Prostate gland (tissue), 2 donors: ENCODE results near the gene DLG2. TPM values are rescaled to one million over a fixed set of nuclear protein-coding genes. Genes with fewer than 3 reads are reported as not detected.

Source experiments
- DNase-seq: peaks from one replicate; pipeline ENCODE4 v3.0.0-alpha.2; 2019; ENCODE audit warnings: low spot score
- H3K27ac ChIP-seq, 2 donors: fragments of 200-600 bp; sonication (generic); 2 replicates each; pipeline ENCODE4 v1.5.1; 2017 to 2019
- H3K27me3 ChIP-seq: fragments of 200-600 bp; sonication (generic); replicated peaks from 2 replicates; pipeline ENCODE4 v1.5.1; 2019; ENCODE audit not compliant: insufficient read depth
- H3K36me3 ChIP-seq, 2 donors: fragments of 200-600 bp; sonication (generic); 1 replicate in 1 of 2; 2 replicates in 1 of 2; pipeline versions ENCODE4 v1.5.1 to v1.8.1; 2017 to 2019
- H3K4me1 ChIP-seq: fragments of 200-600 bp; sonication (generic); replicated peaks from 2 replicates; pipeline ENCODE4 v1.5.1; 2019
- H3K4me3 ChIP-seq, 2 donors: fragments of 200-600 bp; sonication (generic); 2 replicates each; pipeline ENCODE4 v1.5.1; 2017 to 2019
- H3K9me3 ChIP-seq: fragments of 200-600 bp; sonication (generic); 2 replicates; pipeline ENCODE4 v1.5.1; 2017
- CTCF ChIP-seq, 4 experiments: fragments of 200-600 bp in 2 of 4; fragments of 450-650 bp in 2 of 4; sonication (generic) in 2 of 4; IDR thresholded peaks; 1 replicate in 3 of 4; 2 replicates in 1 of 4; pipeline ENCODE4 v1.5.1; 2016 to 2019; ENCODE audit warnings: antibody characterized with exemption in 4 of 4, mild to moderate bottlenecking in 2 of 4, moderate library complexity in 2 of 4
- POLR2A ChIP-seq: fragments of 450-650 bp; IDR thresholded peaks from one replicate; pipeline ENCODE4 v1.6.1; 2016; ENCODE audit warnings: antibody characterized with exemption, mild to moderate bottlenecking
- POLR2AphosphoS5 ChIP-seq: sonication (generic); formaldehyde crosslinking; IDR thresholded peaks from one replicate; pipeline ENCODE4 v1.6.1; 2017; ENCODE audit warnings: antibody characterized with exemption
- WGBS: methylation state at CpG from one replicate; pipeline ENCODE4 v1.1.5; 2018; 5-methylcytosine and 5-hydroxymethylcytosine counted together
- intact Hi-C: fragments of 100-400 bp; cut with DNase I; formaldehyde crosslinking; loops from one replicate; pipeline ENCODE4 v1.14.2; 2022
- total RNA-seq, 2 donors: library from RNA; depleted of rRNA; stranded (reverse); fragments of >200 nt; gene quantifications; one replicate each; pipeline ENCODE4 v1.1.0, GENCODE V29; 2016

DLG2 gene
- total RNA-seq, 2 donors from 2014 or later = 9.8 to 16.2 TPM

GRCh38 chr11:84887055-84887629, 740.0 kb downstream of the DLG2 start:
- 63% methylated on average over 3 of the region's 3 CpGs for WGBS
- TF ChIP-seq POLR2AphosphoS5 (no peak), POLR2A (no peak), CTCF (IDR thresholded peaks at IDR 0.05) (no peak)

GRCh38 chr11:84886344-84886743, 740.8 kb downstream of the DLG2 start:
- H3K27me3 ChIP-seq = no peaks in the 10 kb centered on the region
- H3K9me3 ChIP-seq = no peaks in the 10 kb centered on the region
- no peak for DNase-seq
- TF ChIP-seq POLR2AphosphoS5 (no peak), CTCF (IDR thresholded peaks at IDR 0.05) (no peak), POLR2A (no peak)
- WGBS = 0% methylated on average over 1 of the region's 1 CpG
- no peak overlapping the region for H3K4me3 ChIP-seq
- no peak overlapping the region for H3K27ac ChIP-seq
- intact Hi-C loops = no loop called here
- no peaks in the 10 kb centered on the region for H3K36me3 ChIP-seq
- H3K4me1 ChIP-seq = no peaks in the 10 kb centered on the region

More at GRCh38 chr11:84887055-84887629, 740.0 kb downstream of the DLG2 start:
- H3K27ac ChIP-seq = no peak overlapping the region
- DNase-seq = no peak
- H3K4me3 ChIP-seq = no peak overlapping the region
- no peaks in the 10 kb centered on the region for H3K36me3 ChIP-seq
- H3K4me1 ChIP-seq = no peaks in the 10 kb centered on the region
- H3K27me3 ChIP-seq = no peaks in the 10 kb centered on the region
- no peaks in the 10 kb centered on the region for H3K9me3 ChIP-seq
- intact Hi-C loops = no loop called here

- H3K36me3 ChIP-seq = no peaks in the 10 kb centered on the region
- no peak for DNase-seq
- WGBS = 95% methylated on average over 2 of the region's 2 CpGs
- H3K27ac ChIP-seq = no peak overlapping the region
- no peaks in the 10 kb centered on the region for H3K27me3 ChIP-seq
- H3K4me1 ChIP-seq = no peaks in the 10 kb centered on the region
- TF ChIP-seq POLR2A (no peak), CTCF (IDR thresholded peaks at IDR 0.05) (no peak), POLR2AphosphoS5 (no peak)
- no peaks in the 10 kb centered on the region for H3K9me3 ChIP-seq
- intact Hi-C loops = no loop called here
- no peak overlapping the region for H3K4me3 ChIP-seq
Measured at GRCh38 chr11:84884836-84885235, 742.3 kb downstream of the DLG2 start.

GRCh38 chr11:84882056-84882455, 745.1 kb downstream of the DLG2 start:
- intact Hi-C loops = no loop called here
- Histone ChIP-seq H3K9me3 (no peaks in the 10 kb centered on the region), H3K27ac (no peak overlapping the region), H3K27me3 (no peaks in the 10 kb centered on the region), H3K4me1 (no peaks in the 10 kb centered on the region), H3K36me3 (no peaks in the 10 kb centered on the region), H3K4me3 (no peak overlapping the region)
- 26% methylated on average over 2 of the region's 2 CpGs for WGBS
- no peak for TF ChIP-seq POLR2AphosphoS5
- TF ChIP-seq POLR2A = no peak
- no peak for TF ChIP-seq CTCF (IDR thresholded peaks at IDR 0.05)
- no peak for DNase-seq

- Histone ChIP-seq H3K9me3 (no peaks in the 10 kb centered on the region), H3K4me1 (no peaks in the 10 kb centered on the region), H3K27me3 (no peaks in the 10 kb centered on the region), H3K27ac (no peak overlapping the region), H3K4me3 (no peak overlapping the region), H3K36me3 (no peaks in the 10 kb centered on the region)
- intact Hi-C loops = no loop called here
- TF ChIP-seq POLR2A = no peak
- TF ChIP-seq POLR2AphosphoS5 = no peak
- no peak for TF ChIP-seq CTCF (IDR thresholded peaks at IDR 0.05)
- WGBS = 100% methylated on average over 2 of the region's 2 CpGs
- DNase-seq = no peak
Measured at GRCh38 chr11:84871116-84871515, 756.0 kb downstream of the DLG2 start.
